Panc1 (cell line): Measurements from ENCODE around the gene SLIT3. TPM values are rescaled to one million over a fixed set of nuclear protein-coding genes. Genes with fewer than 3 reads are reported as not detected.

ENCODE experiments used
- ATAC-seq: fragments of 200-7000 bp; cut with Tn5 transposase; 2 replicates; pipeline ENCODE4 v1.9.1; 2020; ENCODE audit warnings: mild to moderate bottlenecking, moderate library complexity
- BruUV-seq: library from RNA; stranded (reverse); fragments of 400-500 nt; replicated peaks from 2 replicates; lab custom pipeline; 2021; lab: Mats Ljungman, UMichigan
- CTCF ChIA-PET: fragments of 300-600 bp; sonication (Branson Sonifier 250); formaldehyde crosslinking; loops from one replicate; lab custom pipeline; 2022; ENCODE audit warnings: antibody characterized with exemption; lab: Charles Lee
- POLR2A ChIA-PET: fragments of 300-600 bp; sonication (Branson Sonifier 250); formaldehyde crosslinking; loops from one replicate; lab custom pipeline; 2022; ENCODE audit warnings: antibody characterized with exemption; lab: Charles Lee
- DNase-seq: peaks from one replicate; pipeline ENCODE4 v3.0.0-alpha.2; 2010; ENCODE audit warnings: low read depth, low spot score
- H3K27ac ChIP-seq: 2 replicates; pipeline ENCODE4 v1.5.1; 2011; ENCODE audit warnings: mild to moderate bottlenecking, low read length, inconsistent platforms
- H3K27me3 ChIP-seq: fragments of 200-500 bp; sonication (Bioruptor generic); 2 replicates; pipeline ENCODE4 v1.6.0; 2014; ENCODE audit warnings: low read length, inconsistent platforms; ENCODE audit not compliant: control insufficient read depth, insufficient read depth
- H3K36me3 ChIP-seq: fragments of 200-500 bp; sonication (Bioruptor generic); 2 replicates; pipeline ENCODE4 v1.5.1; 2014; ENCODE audit warnings: inconsistent platforms, mild to moderate bottlenecking, low read length, moderate library complexity; ENCODE audit not compliant: control insufficient read depth, insufficient read depth
- H3K4me1 ChIP-seq: 2 replicates; pipeline ENCODE4 v1.5.1; 2011; ENCODE audit warnings: inconsistent platforms, mild to moderate bottlenecking, low read length, moderate library complexity; ENCODE audit not compliant: control insufficient read depth, insufficient read depth
- H3K4me3 ChIP-seq, 2 experiments: 2 replicates each; pipeline ENCODE4 v1.5.1; 2011 to 2012; ENCODE audit warnings: low read depth in 2 of 2, low read length in 2 of 2, mild to moderate bottlenecking in 2 of 2, inconsistent platforms in 1 of 2, moderate library complexity in 1 of 2
- H3K9me3 ChIP-seq: fragments of 200-500 bp; sonication (Bioruptor generic); 2 replicates; pipeline ENCODE4 v1.5.1; 2014; ENCODE audit warnings: low read depth, mild to moderate bottlenecking, inconsistent platforms, low read length, moderate library complexity; ENCODE audit not compliant: control insufficient read depth, insufficient read depth
- POLR2AphosphoS5 ChIP-seq: IDR thresholded peaks from 2 replicates; pipeline ENCODE4 v1.6.1; 2012; ENCODE audit warnings: mild to moderate bottlenecking, low read depth, low read length, moderate library complexity
- SIN3A ChIP-seq: IDR thresholded peaks from 2 replicates; pipeline ENCODE4 v1.6.1; 2012; ENCODE audit warnings: low read depth, mild to moderate bottlenecking, low read length, moderate library complexity, borderline replicate concordance; ENCODE audit not compliant: insufficient read depth
- TCF7L2 ChIP-seq: IDR thresholded peaks from 2 replicates; pipeline ENCODE4 v1.6.1; 2011; ENCODE audit warnings: mild to moderate bottlenecking, low read depth, low read length, inconsistent platforms
- in situ Hi-C: cut with HindIII; loops from 2 replicates; pipeline ENCODE4 v1.10.0; 2016; ENCODE audit warnings: low sequenced_read_pairs, low pct_unique_long_range_greater_than_20kb
- intact Hi-C: fragments of 100-400 bp; cut with micrococcal nuclease; formaldehyde crosslinking; loops from one replicate; pipeline ENCODE4 v1.10.0; 2022; ENCODE audit not compliant: unreplicated experiment
- total RNA-seq: library from RNA; stranded (reverse); gene quantifications from one replicate; pipeline ENCODE4 v1.2.1, GENCODE V29; 2021; ENCODE audit not compliant: unreplicated experiment
- TF ChIP-seq, protein P1 (sequence below): fragments of 450-650 bp; IDR thresholded peaks from 2 replicates; pipeline ENCODE4 v1.5.1; 2017; ENCODE audit warnings: mild to moderate bottlenecking
- TF ChIP-seq, protein P2 (sequence below), 2 experiments: IDR thresholded peaks; 2 replicates each; pipeline ENCODE4 v1.6.1; 2011 to 2012; ENCODE audit warnings: low read depth in 2 of 2, control low read depth in 1 of 2, low read length in 1 of 2, mild to moderate bottlenecking in 1 of 2, moderate library complexity in 1 of 2; ENCODE audit not compliant: insufficient read depth in 1 of 2

The SLIT3 gene
- total RNA-seq, 1 experiment from 2014 or later, result 26.4 TPM

DNA sequence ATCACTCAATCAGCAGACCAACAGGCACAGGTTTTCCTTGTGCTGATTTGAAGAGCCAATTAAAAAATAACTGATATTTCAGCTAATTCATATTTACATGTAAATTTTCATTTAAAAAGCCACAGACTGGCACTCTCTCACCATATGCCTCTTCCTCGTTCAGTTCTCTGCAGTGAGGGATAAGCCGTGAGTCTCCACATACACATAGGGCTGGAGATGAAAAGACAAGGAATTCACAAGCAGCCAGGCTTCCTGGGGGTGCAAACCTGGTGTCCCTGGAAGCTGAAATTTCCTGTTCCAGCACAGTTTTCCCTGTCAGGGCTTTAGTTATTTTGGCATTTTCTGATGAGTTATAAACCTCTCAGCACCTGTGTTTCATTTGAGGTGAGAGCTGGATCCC, 397.9 kb downstream of the SLIT3 start:
- H3K9me3 ChIP-seq, result no peaks in the 10 kb centered on the region
- intact Hi-C loops (no loop called here), in situ Hi-C loops (no loop called here)
- H3K27ac ChIP-seq, result no peak overlapping the region
- no peak overlapping the region for H3K4me3 ChIP-seq
- CTCF ChIA-PET, result no interaction called here
- TF ChIP-seq SIN3A (no peak), POLR2AphosphoS5 (no peak), TCF7L2 (no peak)
- TF ChIP-seq, protein P1, sequence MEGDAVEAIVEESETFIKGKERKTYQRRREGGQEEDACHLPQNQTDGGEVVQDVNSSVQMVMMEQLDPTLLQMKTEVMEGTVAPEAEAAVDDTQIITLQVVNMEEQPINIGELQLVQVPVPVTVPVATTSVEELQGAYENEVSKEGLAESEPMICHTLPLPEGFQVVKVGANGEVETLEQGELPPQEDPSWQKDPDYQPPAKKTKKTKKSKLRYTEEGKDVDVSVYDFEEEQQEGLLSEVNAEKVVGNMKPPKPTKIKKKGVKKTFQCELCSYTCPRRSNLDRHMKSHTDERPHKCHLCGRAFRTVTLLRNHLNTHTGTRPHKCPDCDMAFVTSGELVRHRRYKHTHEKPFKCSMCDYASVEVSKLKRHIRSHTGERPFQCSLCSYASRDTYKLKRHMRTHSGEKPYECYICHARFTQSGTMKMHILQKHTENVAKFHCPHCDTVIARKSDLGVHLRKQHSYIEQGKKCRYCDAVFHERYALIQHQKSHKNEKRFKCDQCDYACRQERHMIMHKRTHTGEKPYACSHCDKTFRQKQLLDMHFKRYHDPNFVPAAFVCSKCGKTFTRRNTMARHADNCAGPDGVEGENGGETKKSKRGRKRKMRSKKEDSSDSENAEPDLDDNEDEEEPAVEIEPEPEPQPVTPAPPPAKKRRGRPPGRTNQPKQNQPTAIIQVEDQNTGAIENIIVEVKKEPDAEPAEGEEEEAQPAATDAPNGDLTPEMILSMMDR, result no peak
- TF ChIP-seq, protein P2, sequence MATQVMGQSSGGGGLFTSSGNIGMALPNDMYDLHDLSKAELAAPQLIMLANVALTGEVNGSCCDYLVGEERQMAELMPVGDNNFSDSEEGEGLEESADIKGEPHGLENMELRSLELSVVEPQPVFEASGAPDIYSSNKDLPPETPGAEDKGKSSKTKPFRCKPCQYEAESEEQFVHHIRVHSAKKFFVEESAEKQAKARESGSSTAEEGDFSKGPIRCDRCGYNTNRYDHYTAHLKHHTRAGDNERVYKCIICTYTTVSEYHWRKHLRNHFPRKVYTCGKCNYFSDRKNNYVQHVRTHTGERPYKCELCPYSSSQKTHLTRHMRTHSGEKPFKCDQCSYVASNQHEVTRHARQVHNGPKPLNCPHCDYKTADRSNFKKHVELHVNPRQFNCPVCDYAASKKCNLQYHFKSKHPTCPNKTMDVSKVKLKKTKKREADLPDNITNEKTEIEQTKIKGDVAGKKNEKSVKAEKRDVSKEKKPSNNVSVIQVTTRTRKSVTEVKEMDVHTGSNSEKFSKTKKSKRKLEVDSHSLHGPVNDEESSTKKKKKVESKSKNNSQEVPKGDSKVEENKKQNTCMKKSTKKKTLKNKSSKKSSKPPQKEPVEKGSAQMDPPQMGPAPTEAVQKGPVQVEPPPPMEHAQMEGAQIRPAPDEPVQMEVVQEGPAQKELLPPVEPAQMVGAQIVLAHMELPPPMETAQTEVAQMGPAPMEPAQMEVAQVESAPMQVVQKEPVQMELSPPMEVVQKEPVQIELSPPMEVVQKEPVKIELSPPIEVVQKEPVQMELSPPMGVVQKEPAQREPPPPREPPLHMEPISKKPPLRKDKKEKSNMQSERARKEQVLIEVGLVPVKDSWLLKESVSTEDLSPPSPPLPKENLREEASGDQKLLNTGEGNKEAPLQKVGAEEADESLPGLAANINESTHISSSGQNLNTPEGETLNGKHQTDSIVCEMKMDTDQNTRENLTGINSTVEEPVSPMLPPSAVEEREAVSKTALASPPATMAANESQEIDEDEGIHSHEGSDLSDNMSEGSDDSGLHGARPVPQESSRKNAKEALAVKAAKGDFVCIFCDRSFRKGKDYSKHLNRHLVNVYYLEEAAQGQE (IDR thresholded peaks at IDR 0.05; ENCODE audit: insufficient read depth in 1 of 2, low read depth in 2 of 2, low read length in 1 of 2), result no peak
- DNase-seq (no peak), ATAC-seq (no peak)
- POLR2A ChIA-PET, result no interaction called here
- H3K4me1 ChIP-seq, result no peaks in the 10 kb centered on the region
- H3K36me3 ChIP-seq, result no peaks in the 10 kb centered on the region
- no TSS peak for BruUV-seq
- peaks cover 3% of the 10 kb centered on the region; the same call in 1 of the 2 replicates for H3K27me3 ChIP-seq

DNA sequence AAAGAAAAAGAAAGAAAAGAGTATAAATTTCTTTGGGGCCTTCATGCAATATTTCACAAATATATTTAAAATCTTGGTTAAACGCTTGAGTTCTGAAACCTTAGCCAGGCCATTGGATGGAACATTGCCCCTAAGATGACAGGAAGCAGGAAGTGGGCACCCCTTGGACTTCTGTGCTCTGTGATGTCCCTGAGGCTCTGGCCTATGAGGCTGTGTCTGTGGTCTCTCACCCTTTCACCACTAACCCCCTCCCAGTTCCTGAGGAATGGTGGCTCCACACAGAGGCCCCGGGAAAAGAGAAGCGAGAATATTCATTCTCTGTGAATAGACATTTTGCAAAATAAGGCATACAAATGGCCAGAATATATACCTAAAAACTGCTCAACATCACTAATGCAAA, 401.3 kb downstream of the SLIT3 start:
- DNase-seq (no peak), ATAC-seq (no peak)
- CTCF ChIA-PET, result no interaction called here
- Histone ChIP-seq H3K27me3 (peaks cover 3% of the 10 kb centered on the region; the same call in 1 of the 2 replicates), H3K27ac (no peak overlapping the region), H3K36me3 (no peaks in the 10 kb centered on the region), H3K9me3 (no peaks in the 10 kb centered on the region), H3K4me1 (no peaks in the 10 kb centered on the region), H3K4me3 (no peak overlapping the region)
- BruUV-seq, result no TSS peak
- TF ChIP-seq, protein P1, result no peak
- TF ChIP-seq POLR2AphosphoS5, result no peak
- TF ChIP-seq SIN3A, result no peak
- no peak for TF ChIP-seq TCF7L2
- TF ChIP-seq, protein P2 (IDR thresholded peaks at IDR 0.05; ENCODE audit: insufficient read depth in 1 of 2, low read depth in 2 of 2, low read length in 1 of 2), result no peak
- intact Hi-C loops (no loop called here), in situ Hi-C loops (no loop called here)
- POLR2A ChIA-PET, result no interaction called here
